ENCODE measurements around the gene C15orf39. TPM values are rescaled to one million over a fixed set of nuclear protein-coding genes. Genes with fewer than 3 reads are reported as not detected.

The C15orf39 gene
- total RNA-seq, 1 experiment from 2014 or later: 41.3 TPM

DNA sequence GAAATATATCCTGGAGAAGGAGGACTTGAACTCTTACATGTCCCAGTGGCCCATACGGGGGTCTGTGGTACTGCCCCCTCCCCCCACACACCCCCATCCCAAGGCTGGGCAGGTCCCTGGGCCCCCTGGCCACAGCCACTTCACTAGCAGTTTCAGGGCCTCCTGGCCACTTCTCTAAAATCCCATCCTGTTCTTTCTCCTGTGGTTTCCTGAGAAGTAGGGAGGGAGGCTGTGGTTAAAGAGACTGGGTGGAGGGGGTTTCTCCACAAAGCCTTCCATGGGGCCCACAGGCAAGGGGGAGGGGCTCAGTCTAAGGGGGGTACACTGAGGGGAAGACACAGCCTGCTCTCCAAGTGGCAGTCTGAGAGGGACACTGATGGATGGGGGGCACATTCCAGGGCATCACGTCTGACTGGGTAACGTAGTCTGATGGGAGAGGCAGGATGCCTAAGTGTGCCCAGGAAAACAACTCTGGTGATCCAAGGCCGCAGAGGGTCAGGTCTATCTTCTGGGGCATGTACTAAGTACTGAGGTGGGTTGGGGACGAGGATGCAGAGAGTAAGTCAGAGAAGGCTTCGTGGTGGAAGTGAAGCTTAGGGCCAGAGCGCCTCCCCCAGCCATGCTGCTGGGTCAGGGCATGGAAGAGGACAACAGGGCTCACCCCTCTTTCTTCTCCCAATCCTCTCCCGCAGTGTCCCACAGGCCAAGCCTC lies 48.0 kb upstream of the C15orf39 start:
- ChIA-PET CTCF (no interaction called here), POLR2A (ENCODE audit: unreplicated experiment) (no interaction called here)
- BruUV-seq (replicated peaks): no TSS peak

DNA sequence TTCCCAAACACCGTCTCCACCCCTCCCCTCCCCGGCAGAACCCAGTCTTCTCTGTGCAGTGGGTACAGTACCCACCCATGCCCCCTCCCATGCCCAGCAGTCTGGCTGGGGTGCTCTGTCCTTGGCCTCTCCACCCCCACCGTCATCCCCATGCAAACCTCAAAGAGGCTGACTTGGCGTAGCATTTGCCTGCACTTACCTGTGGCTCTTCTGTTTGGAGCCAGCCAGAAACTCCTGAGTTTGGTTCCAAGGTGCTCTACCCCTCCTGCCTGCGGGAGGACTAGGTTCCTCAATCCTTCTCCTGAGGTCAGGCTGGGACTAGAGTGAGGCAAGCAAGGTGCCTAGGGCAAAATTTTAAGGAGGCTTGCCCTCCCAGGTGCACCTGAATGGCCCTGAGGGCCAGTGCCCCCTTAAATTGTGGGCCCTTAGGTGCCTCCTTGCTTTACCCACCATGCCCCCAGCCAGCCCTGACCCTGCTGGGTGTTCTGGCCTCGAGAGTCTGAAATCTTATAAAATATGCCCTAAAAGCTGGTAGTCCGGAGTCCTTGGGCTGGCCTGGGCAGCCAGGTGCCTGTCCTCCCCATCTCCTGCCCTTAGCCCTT lies 47.1 kb upstream of the C15orf39 start:
- intact Hi-C loops (cut with micrococcal nuclease; ENCODE audit: unreplicated experiment): no loop called here
- no peaks in the 10 kb centered on the region for H3K27me3 ChIP-seq (ENCODE audit: insufficient read depth, low read depth)
- H3K36me3 ChIP-seq (ENCODE audit: low read depth): no peaks in the 10 kb centered on the region
- peaks cover 16% of the 10 kb centered on the region for H3F3A ChIP-seq (ENCODE audit: insufficient read depth, low read depth)
- no peak overlapping the region for H3K27ac ChIP-seq
- ChIA-PET CTCF (no interaction called here), POLR2A (ENCODE audit: unreplicated experiment) (no interaction called here)
- H3K4me3 ChIP-seq: no peak overlapping the region
- H3K4me2 ChIP-seq: no peak overlapping the region
- H3K9me2 ChIP-seq (ENCODE audit: insufficient read depth): no peaks in the 10 kb centered on the region
- H3K79me2 ChIP-seq (ENCODE audit: low read depth): no peaks in the 10 kb centered on the region
- no peak for DNase-seq
- TF ChIP-seq, protein P1, sequence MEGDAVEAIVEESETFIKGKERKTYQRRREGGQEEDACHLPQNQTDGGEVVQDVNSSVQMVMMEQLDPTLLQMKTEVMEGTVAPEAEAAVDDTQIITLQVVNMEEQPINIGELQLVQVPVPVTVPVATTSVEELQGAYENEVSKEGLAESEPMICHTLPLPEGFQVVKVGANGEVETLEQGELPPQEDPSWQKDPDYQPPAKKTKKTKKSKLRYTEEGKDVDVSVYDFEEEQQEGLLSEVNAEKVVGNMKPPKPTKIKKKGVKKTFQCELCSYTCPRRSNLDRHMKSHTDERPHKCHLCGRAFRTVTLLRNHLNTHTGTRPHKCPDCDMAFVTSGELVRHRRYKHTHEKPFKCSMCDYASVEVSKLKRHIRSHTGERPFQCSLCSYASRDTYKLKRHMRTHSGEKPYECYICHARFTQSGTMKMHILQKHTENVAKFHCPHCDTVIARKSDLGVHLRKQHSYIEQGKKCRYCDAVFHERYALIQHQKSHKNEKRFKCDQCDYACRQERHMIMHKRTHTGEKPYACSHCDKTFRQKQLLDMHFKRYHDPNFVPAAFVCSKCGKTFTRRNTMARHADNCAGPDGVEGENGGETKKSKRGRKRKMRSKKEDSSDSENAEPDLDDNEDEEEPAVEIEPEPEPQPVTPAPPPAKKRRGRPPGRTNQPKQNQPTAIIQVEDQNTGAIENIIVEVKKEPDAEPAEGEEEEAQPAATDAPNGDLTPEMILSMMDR (conservative IDR thresholded peaks at IDR 0.05): no peak
- TF ChIP-seq EZH2 (IDR thresholded peaks at IDR 0.05; ENCODE audit: low read depth): no peak
- BruUV-seq (replicated peaks): no TSS peak
- H3K4me1 ChIP-seq (replicated peaks; ENCODE audit: insufficient read depth): peaks cover 19% of the 10 kb centered on the region
- H4K20me1 ChIP-seq (ENCODE audit: insufficient read depth): no peaks in the 10 kb centered on the region
- H2AFZ ChIP-seq: no peak overlapping the region
- no peaks in the 10 kb centered on the region for H3K9me3 ChIP-seq (ENCODE audit: insufficient read depth, low read depth)

More for the DNA sequence above, 48.0 kb upstream of the C15orf39 start:
- no peak for DNase-seq
- no peak overlapping the region for H3K27ac ChIP-seq
- no peak overlapping the region for H3K4me3 ChIP-seq
- no peaks in the 10 kb centered on the region for H3K79me2 ChIP-seq (ENCODE audit: low read depth)
- no peak overlapping the region for H2AFZ ChIP-seq
- H3K4me1 ChIP-seq (replicated peaks; ENCODE audit: insufficient read depth): peaks cover 26% of the 10 kb centered on the region
- TF ChIP-seq, protein P1 (conservative IDR thresholded peaks at IDR 0.05): no peak
- TF ChIP-seq EZH2 (IDR thresholded peaks at IDR 0.05; ENCODE audit: low read depth): no peak
- H3K9me3 ChIP-seq (ENCODE audit: insufficient read depth, low read depth): no peaks in the 10 kb centered on the region
- H3K36me3 ChIP-seq (ENCODE audit: low read depth): no peaks in the 10 kb centered on the region
- H3K9me2 ChIP-seq (ENCODE audit: insufficient read depth): no peaks in the 10 kb centered on the region
- no peaks in the 10 kb centered on the region for H3K27me3 ChIP-seq (ENCODE audit: insufficient read depth, low read depth)
- H3F3A ChIP-seq (ENCODE audit: insufficient read depth, low read depth): peaks cover 19% of the 10 kb centered on the region
- no peak overlapping the region for H3K4me2 ChIP-seq
- H4K20me1 ChIP-seq (ENCODE audit: insufficient read depth): no peaks in the 10 kb centered on the region
- intact Hi-C loops (cut with micrococcal nuclease; ENCODE audit: unreplicated experiment): no loop called here

DNA sequence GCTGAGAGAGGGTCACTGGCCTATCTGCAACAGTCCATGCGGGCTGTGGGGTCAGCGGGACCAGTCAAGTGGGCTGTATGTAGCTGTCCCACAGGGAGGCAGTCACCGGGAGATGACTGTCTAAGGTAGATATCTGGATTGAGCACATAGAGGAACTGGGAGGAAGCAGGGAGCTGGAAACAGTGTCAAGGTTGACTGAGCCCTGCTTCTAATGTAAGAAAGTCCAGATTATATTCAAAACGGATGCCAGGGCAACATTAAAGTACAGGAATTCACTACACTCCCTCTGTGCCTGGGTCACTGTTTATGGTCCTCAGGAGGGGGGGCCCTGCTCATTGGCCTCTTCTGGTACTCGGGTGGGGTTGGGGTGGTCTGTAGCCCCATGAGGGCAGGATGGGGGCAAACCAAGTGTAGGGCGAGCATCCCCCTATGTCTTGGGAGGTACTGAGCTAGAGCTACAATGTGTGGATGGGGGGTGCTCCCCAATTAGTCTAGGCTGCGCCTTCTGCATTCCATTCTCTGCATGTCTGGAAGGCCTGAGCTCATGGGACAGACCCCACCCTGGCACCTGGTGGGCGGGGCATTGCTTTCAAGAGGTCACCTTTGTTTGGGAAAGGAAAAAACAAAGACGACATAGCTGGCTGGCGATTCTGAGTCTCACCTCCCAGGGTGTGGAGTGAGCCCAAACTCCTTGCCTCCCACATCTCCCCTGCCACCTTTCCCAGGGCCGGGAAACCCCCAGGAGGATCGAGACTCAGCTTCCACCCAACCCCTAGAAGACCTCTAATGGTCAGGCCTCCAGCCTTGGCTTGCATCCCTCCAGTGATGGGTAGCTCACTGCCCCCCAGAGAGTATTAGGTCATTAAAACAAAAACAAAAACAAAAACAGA lies 45.1 kb upstream of the C15orf39 start:
- BruUV-seq (replicated peaks): no TSS peak
- intact Hi-C loops (cut with micrococcal nuclease; ENCODE audit: unreplicated experiment): no loop called here
- ChIA-PET POLR2A (ENCODE audit: unreplicated experiment) (interaction anchor here (0.9 to 1.2 kb wide), 2 partner anchors 19 to 45 kb away, joined by 5 to 11 read pairs; partner anchors contain the start of gene C15orf39), CTCF (interaction anchor here (0.5 to 0.9 kb wide), 4 partner anchors 29 to 113 kb away, joined by 3 to 4 read pairs (median 3); no protein-coding TSS in a partner anchor)
- Histone ChIP-seq H4K20me1 (ENCODE audit: insufficient read depth) (no peaks in the 10 kb centered on the region), H3K4me3 (no peak overlapping the region), H3K27me3 (ENCODE audit: insufficient read depth, low read depth) (no peaks in the 10 kb centered on the region), H3K36me3 (ENCODE audit: low read depth) (no peaks in the 10 kb centered on the region), H3K4me2 (no peak overlapping the region), H3F3A (ENCODE audit: insufficient read depth, low read depth) (0 out of 2 replicates have a peak, but pooled peaks cover 4% of the 10 kb centered on the region), H3K79me2 (ENCODE audit: low read depth) (no peaks in the 10 kb centered on the region), H3K4me1 (replicated peaks; ENCODE audit: insufficient read depth) (0 out of 2 replicates have a peak, but pooled peaks cover 8% of the 10 kb centered on the region), H3K9me2 (ENCODE audit: insufficient read depth) (no peaks in the 10 kb centered on the region), H2AFZ (no peak overlapping the region), H3K27ac (no peak overlapping the region), H3K9me3 (ENCODE audit: insufficient read depth, low read depth) (no peaks in the 10 kb centered on the region)
- DNase-seq: peak; percentile 45 to 64
- TF ChIP-seq, protein P1 (conservative IDR thresholded peaks at IDR 0.05): no peak
- no peak for TF ChIP-seq EZH2 (IDR thresholded peaks at IDR 0.05; ENCODE audit: low read depth)
